ENCODE data around the gene SMARCB1.
A peak's percentile ranks its signal among the peaks of the same experiment; 100 is the strongest.

SMARCB1 gene

DNA sequence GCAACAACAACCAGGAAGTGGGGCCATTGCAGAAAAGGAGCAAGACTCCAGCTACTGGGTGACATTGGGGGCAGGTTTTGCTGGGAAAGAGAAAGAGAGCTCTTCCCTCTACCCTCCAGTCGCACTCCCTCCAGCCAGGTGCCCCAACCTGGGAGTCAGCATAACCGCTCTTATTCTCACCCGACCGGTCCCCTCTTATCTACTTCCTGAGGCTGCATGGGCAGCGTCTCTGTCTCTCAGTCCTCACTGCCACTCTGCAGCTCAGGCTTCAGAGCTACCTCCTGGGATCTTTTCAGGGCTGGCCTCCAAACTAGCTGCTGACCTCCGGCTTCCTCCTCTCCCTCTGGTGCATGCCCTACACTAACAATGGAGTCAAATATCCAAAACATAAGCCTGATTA lies 41.0 kb upstream of the SMARCB1 start:
- H3K9ac ChIP-seq (ENCODE audit: low read length): no peak overlapping the region
- TF ChIP-seq EZH2phosphoT487 (conservative IDR thresholded peaks at IDR 0.05; ENCODE audit: low read length): no peak
- TF ChIP-seq CTCF (IDR thresholded peaks at IDR 0.05; ENCODE audit: insufficient read depth, low read length, poor library complexity, severe bottlenecking): no peak
- H4K20me1 ChIP-seq (ENCODE audit: low read depth, low read length): no peaks in the 10 kb centered on the region
- no peaks in the 10 kb centered on the region for H3K27me3 ChIP-seq (ENCODE audit: low read length)
- H3K36me3 ChIP-seq (ENCODE audit: low read length): no peaks in the 10 kb centered on the region
- H3K79me2 ChIP-seq (ENCODE audit: insufficient read depth, low read length): no peaks in the 10 kb centered on the region
- H2AFZ ChIP-seq (ENCODE audit: low read depth, low read length, severe bottlenecking): no peak overlapping the region
- H3F3A ChIP-seq (ENCODE audit: insufficient read depth): no peaks in the 10 kb centered on the region
- H3K9me2 ChIP-seq (replicated peaks; ENCODE audit: insufficient read depth, low read length): no peaks in the 10 kb centered on the region
- no peak overlapping the region for H3K27ac ChIP-seq (ENCODE audit: low read depth, low read length)
- no peaks in the 10 kb centered on the region for H3K9me3 ChIP-seq (ENCODE audit: insufficient read depth, low read length)
- H3K4me2 ChIP-seq (ENCODE audit: low read depth, low read length, poor library complexity, severe bottlenecking): no peak overlapping the region
- H3K4me3 ChIP-seq (ENCODE audit: insufficient read depth, low read length, poor library complexity, severe bottlenecking): no peak overlapping the region

DNA sequence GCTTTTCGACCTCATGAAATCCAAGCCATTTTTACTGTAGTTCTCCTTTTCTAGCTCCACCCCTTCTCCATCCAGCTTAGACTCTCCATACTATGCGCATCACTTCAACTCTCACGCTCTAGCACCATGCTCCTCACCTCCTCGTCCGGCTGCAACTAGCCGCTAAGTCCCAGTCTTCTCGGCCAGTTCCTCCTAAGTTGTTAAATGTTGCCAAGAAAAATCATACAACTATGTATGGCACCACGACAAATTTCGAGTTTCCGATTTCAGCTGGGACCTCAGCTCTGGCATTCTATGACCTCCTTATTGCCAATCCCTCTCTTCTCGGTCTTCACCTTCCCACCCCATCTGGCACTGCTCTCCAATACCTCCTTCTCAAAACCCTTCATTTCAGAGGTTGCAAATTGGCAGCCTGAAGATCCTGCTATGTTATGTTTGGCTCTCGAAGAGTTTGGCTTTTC lies 36.9 kb upstream of the SMARCB1 start:
- H3K4me2 ChIP-seq (ENCODE audit: low read depth, low read length, poor library complexity, severe bottlenecking): peak overlapping the region; percentile 90
- H2AFZ ChIP-seq (ENCODE audit: low read depth, low read length, severe bottlenecking): no peak overlapping the region
- no peaks in the 10 kb centered on the region for H4K20me1 ChIP-seq (ENCODE audit: low read depth, low read length)
- peaks cover 32% of the 10 kb centered on the region for H3F3A ChIP-seq (ENCODE audit: insufficient read depth)
- peaks cover 7% of the 10 kb centered on the region; the same call in 1 of the 2 replicates for H3K79me2 ChIP-seq (ENCODE audit: insufficient read depth, low read length)
- H3K9me2 ChIP-seq (replicated peaks; ENCODE audit: insufficient read depth, low read length): no peaks in the 10 kb centered on the region
- H3K27ac ChIP-seq (ENCODE audit: low read depth, low read length): no peak overlapping the region
- H3K9me3 ChIP-seq (ENCODE audit: insufficient read depth, low read length): no peaks in the 10 kb centered on the region
- no peaks in the 10 kb centered on the region for H3K36me3 ChIP-seq (ENCODE audit: low read length)
- H3K9ac ChIP-seq (ENCODE audit: low read length): no peak overlapping the region; the same call in 1 of the 2 replicates
- H3K27me3 ChIP-seq (ENCODE audit: low read length): no peaks in the 10 kb centered on the region
- H3K4me3 ChIP-seq (ENCODE audit: insufficient read depth, low read length, poor library complexity, severe bottlenecking): peak overlapping the region; percentile 59
- TF ChIP-seq EZH2phosphoT487 (conservative IDR thresholded peaks at IDR 0.05; ENCODE audit: low read length) (no peak), CTCF (IDR thresholded peaks at IDR 0.05; ENCODE audit: insufficient read depth, low read length, poor library complexity, severe bottlenecking) (no peak)

- H3K27ac ChIP-seq (ENCODE audit: low read depth, low read length): 0 out of 2 replicates have a peak overlapping the region, but pooled peaks have one; percentile 13
- TF ChIP-seq EZH2phosphoT487 (conservative IDR thresholded peaks at IDR 0.05; ENCODE audit: low read length) (no peak), CTCF (IDR thresholded peaks at IDR 0.05; ENCODE audit: insufficient read depth, low read length, poor library complexity, severe bottlenecking) (no peak)
Observed at GRCh38 chr22:23750367-23750713, 36.4 kb upstream of the SMARCB1 start.

More at GRCh38 chr22:23750367-23750713, 36.4 kb upstream of the SMARCB1 start:
- no peaks in the 10 kb centered on the region for H3K9me3 ChIP-seq (ENCODE audit: insufficient read depth, low read length)
- peaks cover 7% of the 10 kb centered on the region; the same call in 1 of the 2 replicates for H3K79me2 ChIP-seq (ENCODE audit: insufficient read depth, low read length)
- H3K9ac ChIP-seq (ENCODE audit: low read length): peak overlapping the region; percentile 93
- peak overlapping the region; percentile 59 for H3K4me3 ChIP-seq (ENCODE audit: insufficient read depth, low read length, poor library complexity, severe bottlenecking)
- no peaks in the 10 kb centered on the region for H3K36me3 ChIP-seq (ENCODE audit: low read length)
- H3F3A ChIP-seq (ENCODE audit: insufficient read depth): peaks cover 37% of the 10 kb centered on the region
- no peak overlapping the region for H2AFZ ChIP-seq (ENCODE audit: low read depth, low read length, severe bottlenecking)
- no peaks in the 10 kb centered on the region for H3K9me2 ChIP-seq (replicated peaks; ENCODE audit: insufficient read depth, low read length)
- H3K4me2 ChIP-seq (ENCODE audit: low read depth, low read length, poor library complexity, severe bottlenecking): peak overlapping the region; percentile 90
- H3K27me3 ChIP-seq (ENCODE audit: low read length): no peaks in the 10 kb centered on the region
- H4K20me1 ChIP-seq (ENCODE audit: low read depth, low read length): no peaks in the 10 kb centered on the region

Measured in SU-DHL-6 (cell line).